Esophagus squamous epithelium (tissue), 4 donors: ENCODE measurements around the gene HNF4A.

Source experiments
- POLR2A ChIP-seq, 4 donors: fragments of 450-650 bp; IDR thresholded peaks; one replicate each; pipeline ENCODE4 v1.6.1; 2017; ENCODE audit warnings: antibody characterized with exemption in 4 of 4, mild to moderate bottlenecking in 4 of 4, moderate library complexity in 3 of 4
- TF ChIP-seq, protein P1 (sequence below), 6 experiments: fragments of 450-650 bp in 4 of 6; fragments of 200-600 bp in 2 of 6; sonication (generic) in 2 of 6; IDR thresholded peaks; one replicate each; pipeline ENCODE4 v1.5.1; 2016 to 2019; ENCODE audit warnings: antibody characterized with exemption in 6 of 6, mild to moderate bottlenecking in 4 of 6, moderate library complexity in 4 of 6

DNA sequence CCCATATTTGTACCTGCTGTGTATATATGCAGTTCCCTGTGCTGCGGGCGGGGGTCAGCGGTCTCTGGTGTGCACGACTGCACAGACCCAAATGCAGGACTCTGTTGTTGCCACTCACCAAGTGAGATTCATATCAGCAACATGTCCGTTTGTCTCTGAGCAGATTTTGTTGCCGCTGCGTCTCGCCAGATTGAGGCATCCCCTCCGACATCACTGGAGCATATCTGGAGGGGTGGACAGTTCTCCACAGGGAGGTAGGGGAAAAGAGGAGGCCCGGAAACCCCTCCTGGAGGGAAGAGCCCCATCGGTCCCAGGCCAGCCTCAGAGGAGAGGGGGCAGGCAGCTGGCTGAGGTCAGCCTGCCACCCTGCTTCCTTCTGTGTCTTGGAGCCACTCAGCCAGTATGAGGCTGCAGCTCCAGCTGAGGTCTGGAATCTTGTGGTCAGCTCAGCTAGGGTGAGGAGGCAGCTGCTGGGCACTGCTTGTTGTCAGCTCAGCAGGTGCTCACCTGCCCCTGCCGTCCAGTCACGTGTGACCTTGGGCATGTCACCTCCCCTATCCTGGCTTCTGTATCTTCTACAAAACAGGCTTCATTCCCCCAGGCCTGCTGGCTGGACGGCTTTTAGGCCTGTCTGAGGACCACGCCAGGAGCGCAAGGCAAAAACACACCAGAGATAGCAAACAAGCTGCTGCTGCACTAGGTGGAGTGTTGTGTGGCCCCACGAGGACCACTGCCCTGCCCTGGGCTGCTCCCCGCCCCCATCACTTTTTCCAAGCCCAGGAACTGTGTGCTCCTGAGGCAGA is 47.1 kb downstream of the HNF4A start:
- TF ChIP-seq, protein P1, sequence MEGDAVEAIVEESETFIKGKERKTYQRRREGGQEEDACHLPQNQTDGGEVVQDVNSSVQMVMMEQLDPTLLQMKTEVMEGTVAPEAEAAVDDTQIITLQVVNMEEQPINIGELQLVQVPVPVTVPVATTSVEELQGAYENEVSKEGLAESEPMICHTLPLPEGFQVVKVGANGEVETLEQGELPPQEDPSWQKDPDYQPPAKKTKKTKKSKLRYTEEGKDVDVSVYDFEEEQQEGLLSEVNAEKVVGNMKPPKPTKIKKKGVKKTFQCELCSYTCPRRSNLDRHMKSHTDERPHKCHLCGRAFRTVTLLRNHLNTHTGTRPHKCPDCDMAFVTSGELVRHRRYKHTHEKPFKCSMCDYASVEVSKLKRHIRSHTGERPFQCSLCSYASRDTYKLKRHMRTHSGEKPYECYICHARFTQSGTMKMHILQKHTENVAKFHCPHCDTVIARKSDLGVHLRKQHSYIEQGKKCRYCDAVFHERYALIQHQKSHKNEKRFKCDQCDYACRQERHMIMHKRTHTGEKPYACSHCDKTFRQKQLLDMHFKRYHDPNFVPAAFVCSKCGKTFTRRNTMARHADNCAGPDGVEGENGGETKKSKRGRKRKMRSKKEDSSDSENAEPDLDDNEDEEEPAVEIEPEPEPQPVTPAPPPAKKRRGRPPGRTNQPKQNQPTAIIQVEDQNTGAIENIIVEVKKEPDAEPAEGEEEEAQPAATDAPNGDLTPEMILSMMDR (IDR thresholded peaks at IDR 0.05), result no peak
- no peak for TF ChIP-seq POLR2A (IDR thresholded peaks at IDR 0.05)
